NCI-H510A (cell line): ENCODE results near the gene SIVA1.
A peak's percentile ranks its signal among the peaks of the same experiment; 100 is the strongest.

Source experiments
- DNase-seq: peaks from one replicate; lab custom pipeline; 2025; lab: John Stamatoyannopoulos, UW

Gene SIVA1

DNA sequence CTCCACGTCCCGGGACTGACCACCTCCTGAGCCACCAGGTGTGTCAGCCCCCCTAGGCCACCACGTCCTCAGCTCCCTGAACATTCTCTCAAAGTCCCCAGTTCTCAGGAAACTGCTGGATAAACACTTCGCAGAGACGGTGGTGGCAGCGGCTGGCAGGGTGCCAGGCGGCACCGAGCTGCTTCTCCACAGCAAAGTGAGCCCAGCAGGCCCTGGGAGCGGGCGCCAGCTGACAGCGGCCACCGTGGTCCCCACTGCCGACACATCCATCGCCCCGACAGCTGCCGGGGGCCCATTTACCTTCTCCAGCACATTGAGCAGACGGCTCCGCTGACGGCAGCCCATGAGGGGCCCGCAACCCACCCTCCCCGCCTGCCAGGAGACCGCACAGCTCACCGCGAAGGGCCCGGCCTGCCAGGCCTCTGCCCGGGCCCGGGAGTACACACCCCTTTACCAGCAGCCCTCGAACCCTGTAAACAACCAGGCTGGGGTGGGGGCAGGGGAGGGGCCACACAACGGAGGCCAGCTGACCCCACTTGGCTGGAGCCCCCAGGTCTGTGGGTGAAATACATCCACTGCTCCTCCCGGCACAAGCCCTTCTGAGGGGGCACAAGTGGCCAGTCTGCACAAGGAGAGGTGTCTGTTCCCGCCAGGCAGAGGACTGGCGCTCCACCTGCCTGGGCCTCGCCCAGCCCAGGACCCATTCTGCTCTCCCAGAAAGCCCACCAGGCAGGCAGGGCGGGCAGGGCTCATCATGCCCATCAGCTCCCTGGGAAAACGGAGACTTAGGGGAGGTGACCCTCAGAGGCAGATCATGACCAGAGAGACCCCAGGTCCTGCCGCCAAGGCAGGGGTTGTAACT is 32.1 kb downstream of the SIVA1 start:
- peak; percentile 58 for DNase-seq

DNA sequence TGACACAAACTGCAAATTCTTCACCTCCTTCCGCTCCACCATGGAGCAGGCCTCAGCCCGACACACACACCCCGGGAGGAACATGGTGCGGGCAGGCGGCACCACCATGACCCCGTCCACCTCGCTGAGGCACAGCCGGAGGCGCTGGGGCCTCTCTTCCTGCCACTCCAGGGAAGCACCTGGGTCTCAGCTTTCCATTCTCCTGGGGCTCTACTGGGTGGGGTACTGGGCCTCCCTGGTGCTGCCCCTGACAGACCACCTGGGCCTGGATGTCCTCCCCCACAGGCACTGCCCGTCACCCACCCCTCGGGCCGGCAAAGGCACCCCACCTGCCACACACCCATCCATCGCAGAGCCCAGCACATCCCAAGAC is 32.7 kb downstream of the SIVA1 start:
- no peak for DNase-seq

DNA sequence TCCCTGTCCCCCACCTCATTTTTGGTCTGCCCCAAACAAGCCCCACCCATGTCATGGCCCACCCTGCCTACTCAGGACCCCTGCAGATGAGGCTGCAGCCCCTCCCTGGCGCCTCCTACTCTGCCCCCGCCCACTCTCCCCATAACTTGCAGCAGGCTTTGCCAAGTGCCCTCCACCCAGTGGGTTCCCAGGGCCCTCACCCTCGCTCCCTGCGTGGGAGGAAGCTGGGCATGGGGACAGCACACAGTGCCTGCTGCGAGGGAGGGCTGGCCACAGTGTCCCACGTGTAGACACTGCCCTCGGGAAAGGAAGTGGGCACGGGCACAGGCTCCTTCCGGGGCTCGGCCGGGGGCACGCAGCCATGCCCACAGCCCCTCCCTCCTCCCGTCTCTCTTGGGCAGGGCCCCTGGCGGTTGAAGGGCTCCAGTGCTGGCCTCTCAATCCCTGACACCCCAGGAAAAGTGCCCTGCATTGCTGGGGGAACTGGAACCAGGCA is 33.2 kb downstream of the SIVA1 start:
- DNase-seq = no peak

DNA sequence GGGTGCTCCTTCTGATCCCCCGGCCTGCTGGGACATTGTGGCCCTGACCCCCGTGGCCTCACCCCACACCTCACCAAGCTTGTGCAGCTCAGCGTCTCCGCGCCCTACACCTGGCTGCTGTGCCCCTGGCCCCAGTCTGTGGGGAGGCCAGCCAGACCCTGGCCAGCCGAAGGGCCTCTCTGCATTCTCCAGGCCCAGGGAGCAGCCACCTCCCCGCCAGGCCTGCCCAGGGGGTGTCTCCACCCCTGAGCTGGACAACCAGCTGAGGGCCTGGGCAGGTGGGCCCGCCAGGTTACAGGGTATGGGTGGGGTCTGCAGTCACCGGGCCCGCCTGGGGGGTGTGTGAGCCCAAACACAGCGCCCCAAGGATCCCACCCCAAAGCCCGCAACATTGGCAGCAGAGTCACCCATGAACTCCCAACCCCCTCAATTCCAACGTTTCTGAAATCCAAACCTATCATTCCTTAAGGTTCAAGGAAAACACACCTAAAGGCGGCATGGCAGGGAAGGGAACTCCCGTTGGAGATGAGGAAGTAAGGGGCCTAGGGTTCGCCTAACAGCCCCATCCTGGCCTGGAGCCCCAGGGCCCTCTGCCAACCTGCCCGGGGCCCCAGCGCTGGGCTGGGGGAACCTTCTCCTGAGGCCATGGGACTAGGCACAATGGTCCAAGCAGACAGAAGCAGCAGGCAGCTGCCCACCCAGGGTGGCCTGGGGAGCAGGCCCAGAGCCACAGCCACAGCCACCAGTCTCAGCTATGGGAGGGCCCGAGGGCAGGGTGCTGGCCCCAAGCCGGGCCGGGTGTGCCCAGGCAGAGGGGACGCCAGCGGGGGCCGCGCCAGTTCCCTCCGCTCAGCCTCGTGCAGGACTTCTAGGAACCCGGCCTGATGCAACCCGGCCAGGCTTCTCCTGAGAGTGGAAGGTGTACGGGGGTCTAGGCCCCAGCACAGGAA is 34.1 kb downstream of the SIVA1 start:
- no peak for DNase-seq

DNA sequence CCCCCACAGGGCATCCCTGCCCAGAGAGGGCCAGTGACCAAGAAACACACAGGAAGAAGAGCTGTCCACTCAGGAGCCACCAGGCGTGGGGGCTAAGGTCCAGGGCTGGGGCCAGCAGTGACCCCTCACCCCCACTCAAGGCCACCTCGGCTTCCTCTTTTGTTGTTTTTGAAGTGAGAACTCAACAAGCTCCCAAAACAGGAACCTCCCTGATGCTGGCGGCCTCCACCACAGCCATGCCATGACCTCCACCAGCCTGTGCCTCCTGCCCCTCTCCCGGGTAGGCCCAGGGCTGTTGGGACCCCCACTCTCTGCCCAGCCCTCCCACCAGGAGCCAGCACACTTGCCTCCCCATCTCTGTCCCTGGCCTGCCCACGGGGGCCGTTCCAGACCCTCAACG is 34.8 kb downstream of the SIVA1 start:
- DNase-seq = no peak

DNA sequence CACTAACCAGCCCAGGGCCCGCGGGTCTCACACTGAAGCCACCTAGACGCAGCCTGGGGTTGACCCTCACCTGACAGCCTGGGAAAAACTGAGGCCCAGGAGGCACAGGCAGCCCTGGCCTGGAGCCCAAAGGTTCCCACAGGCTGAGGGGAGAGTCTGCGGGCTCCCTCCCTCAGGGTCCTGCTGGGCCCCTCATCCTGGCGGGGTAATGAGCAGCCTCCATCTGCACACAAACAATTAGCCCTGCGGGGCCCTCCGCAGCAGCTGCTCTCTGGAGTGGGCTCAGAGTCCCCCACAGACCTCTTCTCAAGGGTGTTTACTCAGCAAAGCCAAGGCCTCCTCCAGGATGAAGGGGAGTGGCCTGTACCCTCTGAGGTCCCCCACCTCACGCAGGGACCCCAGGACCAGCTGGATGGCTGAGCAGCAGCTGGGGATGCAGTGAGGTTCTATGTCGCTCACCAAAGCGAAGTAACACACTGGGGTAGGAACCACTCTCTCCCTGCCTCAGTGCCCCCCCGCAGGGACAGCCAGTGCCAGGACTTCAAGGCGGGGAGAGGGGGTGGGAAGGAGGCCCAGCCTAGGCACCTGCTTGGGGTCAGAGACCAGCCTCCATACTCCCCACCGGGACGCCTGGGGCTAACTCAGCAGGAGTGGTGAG is 35.3 kb downstream of the SIVA1 start:
- DNase-seq = no peak

DNA sequence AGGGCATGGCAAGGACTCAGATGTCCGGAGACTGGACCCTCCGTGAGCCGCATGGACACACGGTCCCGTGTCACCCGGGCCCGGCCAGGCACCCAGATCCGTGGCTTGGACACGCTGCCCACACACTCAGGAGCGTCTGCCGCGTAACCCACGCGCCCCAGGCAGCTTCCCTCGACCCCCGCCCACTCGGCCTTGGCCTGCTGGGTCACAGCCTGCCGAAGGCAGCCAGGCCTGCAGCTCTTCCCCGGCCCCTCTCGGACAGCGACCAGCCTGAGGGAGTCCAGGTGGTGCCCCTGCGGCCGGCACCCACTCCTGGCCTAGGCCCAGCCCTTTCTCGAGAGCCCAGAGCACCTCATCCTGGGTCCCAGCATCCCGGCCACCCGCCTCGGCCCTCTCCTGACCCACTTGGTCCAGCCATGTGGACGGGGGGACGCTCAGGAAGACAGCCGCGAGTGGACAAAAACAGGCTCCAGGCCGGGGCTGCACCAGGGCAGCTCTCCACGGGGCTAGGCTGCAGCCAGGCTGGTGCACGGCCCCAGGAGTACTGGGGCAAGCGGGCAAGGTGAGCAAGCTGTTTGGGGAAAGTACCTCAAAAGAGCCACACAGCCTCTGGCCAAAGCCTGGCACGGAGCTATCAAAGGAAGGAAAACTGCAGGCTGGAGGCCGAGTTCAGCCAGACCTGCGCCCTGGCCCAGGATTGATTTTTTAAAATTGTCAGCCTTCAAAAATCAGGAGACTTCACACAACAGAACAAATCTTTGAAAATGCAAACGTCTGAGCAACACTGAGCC is 36.1 kb downstream of the SIVA1 start:
- no peak for DNase-seq

DNA sequence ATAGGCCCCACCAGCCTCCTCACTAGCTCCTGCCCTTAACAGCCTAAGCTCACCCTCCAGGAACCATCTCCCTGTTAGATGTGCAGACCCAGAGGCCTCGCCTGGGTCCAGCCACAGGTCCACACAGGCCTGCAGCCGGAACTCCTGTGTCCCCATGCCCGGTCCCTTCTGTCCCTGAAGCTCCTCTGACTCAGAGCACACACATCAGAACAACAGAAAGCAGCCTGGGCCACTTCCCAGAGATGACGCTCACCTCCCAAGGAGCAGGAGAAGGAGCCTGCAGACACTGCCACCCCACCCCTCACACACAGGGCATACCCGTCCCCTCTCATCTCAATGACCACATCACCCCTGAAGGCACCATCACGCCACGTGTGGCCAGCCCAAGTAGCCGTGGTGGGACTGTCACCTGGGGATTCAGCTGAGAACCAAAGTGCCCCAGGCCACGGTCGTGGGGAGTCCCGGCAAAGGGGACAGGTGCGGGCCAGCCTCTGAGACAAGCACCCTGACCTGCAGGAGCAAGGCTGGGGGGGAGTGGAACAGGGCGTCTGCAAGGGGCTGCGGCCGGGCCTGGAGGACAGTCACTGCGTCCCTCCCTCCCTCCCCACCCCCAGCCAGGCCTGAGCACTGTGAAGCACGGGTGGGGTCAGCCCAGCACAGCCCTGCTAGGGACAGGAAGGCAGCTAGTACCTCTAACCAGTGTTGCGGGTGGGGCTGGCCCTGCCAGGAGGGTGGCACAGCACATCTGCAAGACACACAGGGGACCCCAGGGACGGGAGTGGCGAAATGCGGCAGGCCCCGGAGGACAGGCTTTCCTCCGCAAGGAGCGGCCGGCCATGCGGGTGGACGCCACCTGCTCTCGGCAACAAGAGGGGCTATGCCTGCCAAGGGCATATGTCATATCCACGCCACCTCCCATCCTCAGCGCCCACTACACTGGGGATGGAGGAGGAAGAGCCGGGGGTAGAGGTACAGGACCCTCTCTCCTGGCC is 37.1 kb downstream of the SIVA1 start:
- no peak for DNase-seq

DNA sequence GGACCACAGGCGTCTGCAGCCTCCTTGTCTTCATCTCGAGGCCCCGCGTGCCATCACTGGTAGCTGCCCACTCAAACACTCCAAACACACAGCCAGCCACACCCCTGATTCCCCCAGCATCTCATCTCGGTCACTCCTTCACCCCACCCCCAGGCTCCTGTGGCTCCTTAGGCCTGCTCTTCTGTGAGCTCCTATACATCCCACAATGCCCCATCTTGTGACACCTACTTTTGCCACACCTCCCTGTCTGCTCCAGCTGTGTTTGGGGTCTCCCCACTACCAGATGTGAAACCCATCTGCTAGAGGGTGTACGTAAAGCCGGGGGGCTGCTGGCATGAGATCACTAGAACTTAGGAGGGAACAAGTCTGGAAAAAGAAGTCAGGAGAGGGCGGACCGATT is 38.5 kb downstream of the SIVA1 start:
- DNase-seq = no peak

DNA sequence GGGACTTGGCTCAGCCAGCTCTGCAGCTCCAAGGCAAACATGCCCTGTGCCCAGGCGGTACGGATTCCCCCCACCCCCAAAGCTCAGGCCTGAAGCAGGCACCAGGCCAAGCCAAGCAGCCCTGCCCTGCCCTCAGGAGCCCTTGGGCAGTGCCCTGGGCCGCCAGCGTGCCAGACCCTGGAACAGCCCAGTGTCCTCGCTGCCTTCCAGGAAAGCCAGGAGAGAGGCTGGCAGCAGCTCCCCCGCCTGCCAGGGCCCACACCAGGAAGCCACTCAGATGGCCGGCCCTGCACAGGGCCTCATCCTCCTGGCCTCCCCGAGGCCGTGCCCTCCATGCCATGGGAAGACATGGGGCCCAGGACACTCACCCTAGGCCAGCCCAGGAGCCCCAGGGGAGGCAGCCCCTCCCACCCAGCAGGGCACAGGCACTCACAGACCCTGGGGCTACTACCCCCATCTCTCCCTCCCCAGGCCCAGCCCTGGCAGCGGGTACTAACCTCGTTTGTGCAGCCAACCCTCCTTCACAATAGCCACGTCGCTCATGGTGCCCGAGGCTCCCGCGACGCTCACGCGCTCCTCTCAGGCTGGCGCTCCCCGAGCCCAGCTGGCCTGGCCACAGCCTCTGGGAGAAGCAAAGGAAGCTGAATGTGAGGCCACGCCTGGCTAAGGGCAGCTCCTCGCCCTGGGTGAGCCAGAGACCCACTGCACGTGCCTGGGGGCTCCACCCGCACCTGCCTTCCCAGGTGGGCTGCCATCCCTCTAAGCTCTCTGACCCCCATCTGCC is 39.3 kb downstream of the SIVA1 start:
- no peak for DNase-seq

DNA sequence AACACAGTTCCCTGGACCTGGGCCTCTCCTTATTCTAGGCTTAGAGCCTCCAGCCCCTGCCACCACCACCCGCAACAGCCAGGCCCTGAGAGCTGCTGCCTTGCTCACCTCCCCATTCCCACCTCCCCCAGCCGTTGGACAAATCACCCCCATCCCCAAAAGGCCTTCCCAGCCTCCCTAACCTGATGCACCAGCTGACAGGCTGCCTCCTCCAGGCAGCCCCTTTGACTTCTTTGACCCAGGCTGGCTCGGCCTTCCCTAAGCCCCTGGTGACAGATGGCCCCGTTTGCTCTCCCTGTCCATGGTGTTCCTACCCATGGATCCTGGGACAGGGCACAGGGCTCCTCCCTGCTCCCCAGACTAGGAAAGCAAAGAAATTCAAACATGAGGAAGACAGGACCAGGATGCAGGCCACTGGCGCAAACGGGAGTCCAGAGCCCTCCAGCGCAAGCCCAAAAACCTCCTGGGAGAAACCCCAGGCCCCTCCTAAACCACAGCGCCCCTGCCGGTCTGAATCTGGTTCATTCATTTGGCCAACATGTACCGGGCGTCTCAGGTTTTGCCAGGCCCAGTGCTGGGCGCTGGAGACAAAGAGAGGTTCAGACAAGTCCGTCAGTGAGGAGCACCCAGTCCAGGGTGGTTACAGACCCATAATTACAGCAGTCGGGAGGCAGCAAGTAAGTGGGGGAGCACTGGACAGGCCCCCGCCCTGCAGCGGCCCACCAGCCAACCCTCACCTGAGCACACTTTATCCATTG is 40.2 kb downstream of the SIVA1 start:
- DNase-seq = no peak

DNA sequence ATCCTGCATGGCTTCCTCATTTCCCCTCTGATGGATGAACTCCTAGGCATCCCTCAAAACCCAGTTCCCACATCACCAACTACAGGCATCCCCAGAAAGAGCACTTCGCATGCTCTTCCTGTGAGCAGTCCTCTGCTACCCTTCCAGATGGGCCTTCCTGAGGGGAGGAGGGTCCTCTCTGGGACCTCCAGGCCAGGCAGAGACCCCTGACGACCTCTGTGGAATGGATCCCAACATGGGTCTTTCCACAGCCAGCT is 40.7 kb downstream of the SIVA1 start:
- DNase-seq = no peak

DNA sequence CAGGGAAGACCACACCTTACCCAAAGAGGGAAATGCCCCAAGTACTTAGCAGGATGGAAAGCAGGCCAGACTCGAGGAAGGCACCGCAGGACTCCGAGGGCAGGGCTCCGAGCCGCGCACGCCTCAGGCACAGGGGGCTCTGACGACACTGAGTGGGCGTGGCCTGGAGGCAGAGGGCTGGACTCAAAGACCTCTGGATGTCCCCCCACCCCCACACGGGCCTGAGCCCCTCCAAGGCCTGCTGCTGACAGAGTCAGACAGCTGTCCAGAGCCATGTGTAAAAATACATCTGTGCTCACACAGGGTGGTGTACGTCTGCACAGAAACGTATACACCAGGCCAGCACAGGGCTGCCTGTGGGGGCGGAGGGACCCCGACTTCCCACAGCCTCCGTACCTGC is 41.2 kb downstream of the SIVA1 start:
- DNase-seq = peak; percentile 39

DNA sequence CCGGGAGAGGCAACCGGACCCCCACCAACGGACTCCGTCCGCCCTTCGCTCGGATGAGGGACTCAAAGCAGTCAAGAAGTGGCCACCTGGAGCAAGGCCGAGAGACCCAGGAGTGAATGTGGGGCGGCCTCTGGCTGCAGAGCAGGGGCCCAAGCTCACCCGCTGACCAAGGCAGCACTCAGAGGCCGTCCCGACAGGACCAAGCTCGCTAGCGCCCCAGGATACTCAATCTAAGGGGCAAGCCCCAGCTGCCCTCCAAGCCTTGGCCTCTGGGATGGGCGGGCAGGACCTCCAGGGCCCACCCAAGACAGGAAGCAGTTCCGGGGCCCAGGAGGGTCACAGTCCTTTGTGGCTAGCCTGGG is 41.7 kb downstream of the SIVA1 start:
- no peak for DNase-seq

DNA sequence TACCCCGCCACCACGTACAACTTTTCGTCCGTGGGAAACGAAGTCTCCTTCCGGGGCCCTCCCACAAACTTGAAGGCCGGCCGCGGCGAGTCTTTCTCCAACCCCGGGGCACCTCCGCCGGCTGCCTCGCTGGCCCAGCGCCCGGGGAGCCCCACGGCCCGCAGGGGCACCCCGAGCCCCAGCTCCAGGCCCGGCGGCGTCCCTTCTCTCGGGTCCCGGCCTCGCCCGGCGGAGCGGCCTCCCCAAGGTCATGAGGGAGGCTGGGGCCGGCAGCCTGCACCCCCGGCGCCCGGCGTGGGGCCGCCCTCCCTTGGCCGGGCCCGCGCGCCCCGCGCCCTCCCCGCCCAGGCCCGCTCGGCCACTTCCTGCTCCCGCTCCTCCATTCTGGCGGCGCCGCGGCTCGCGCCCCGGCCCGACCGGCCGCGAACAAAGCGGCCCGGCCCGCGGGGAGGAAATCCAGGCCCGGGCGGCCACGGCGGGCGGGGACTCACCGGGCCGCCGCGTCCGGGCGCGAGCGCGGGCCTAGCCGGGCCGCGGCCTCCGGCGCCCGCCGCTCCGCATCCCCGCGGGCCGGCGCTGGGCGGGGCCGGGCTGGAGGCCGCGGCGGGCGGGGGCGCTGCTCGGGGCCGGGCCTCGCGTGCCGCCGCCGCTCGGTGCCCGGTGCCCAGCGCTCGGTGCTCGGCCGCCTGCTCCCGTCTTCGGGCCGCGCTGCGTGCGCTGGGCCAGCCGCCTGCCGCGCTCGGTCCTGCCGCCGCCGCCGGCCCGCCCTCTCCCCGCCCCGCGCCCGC is 42.2 kb downstream of the SIVA1 start, which contains the start of gene AKT1:
TSS of gene AKT1 (minus strand) at position 756 of the 788 bp plus-strand sequence. CDS start 3,105 bp downstream, outside the sequence.
- no peak for DNase-seq

DNA sequence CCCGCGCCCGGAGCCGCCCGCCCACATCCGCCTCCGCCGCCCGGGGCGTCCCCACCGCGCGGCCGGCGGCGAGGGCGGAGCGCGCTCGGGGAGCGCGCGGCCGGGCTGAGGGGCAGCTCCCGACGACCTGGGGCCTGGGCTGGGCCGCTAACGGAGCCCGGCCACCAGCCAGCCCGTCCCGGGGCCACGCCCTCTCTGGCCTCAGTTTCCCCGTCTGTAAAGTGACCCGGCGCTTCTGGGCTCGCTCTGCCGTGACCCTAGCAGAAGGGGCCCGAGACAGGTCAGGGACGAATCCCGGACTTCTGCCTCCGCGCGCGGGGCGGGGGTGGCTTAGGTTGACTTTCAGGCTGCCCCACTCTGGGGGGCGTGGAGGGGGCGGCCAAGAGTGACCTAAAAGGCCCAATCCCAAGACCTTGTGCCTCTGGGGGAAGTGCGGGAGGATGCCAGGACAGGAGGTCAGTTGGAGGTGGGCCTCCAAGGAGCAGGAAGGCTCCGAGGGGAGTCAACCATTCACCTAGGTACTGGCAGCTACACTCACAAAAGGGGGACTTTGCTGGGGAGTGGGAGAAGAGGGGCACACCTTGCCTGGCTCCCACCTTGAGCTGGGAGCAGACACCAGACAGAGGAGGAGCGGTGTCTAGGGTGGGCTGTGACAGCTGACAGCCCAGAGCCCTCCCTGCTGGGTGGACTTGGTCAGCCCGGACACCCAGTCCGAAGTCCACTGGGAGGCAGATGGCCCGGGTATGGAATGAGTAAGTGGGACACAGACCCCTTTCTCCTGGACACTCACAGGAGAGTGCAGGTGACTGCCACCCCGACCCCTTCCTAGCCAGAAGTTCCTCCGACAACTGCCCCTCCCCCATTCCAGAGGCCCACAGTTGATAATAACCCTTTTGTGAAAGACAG is 43.1 kb downstream of the SIVA1 start:
- DNase-seq = no peak

DNA sequence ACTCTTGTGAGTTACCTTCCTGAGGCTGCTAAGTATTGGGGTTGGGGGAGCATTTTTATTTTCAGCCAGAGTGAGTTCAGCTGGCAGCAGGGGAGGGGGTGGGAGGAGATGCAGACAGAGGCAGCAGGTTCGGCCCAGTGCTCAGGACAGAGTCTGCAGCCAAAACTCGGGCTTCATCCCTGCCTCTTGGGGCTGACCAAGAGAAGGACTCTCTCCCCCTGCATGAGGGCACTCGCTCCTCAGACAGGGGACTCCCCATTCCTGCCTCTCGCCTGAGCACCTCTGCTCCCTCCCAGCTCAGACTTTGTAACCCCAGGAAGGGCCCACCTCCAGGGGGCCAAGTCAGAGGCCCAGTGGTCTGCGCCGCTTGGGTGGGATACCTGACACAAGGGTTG is 43.7 kb downstream of the SIVA1 start:
- no peak for DNase-seq
